Medulla oblongata (tissue), 1 donor: ENCODE results near the gene MTMR6.
A peak's percentile ranks its signal among the peaks of the same experiment; 100 is the strongest.

ENCODE experiments used
- DNase-seq: peaks from one replicate; pipeline ENCODE4 v3.0.0-alpha.2; 2015; ENCODE audit errors: extremely low spot score

MTMR6 gene

GRCh38 chr13:25217023-25217885 is 70.0 kb downstream of the MTMR6 start:
- DNase-seq: peak; percentile 40

- no peak for DNase-seq
These were observed 72.1 kb downstream of the MTMR6 start for GRCh38 chr13:25215253-25215575.

GRCh38 chr13:25214491-25215252 is 72.6 kb downstream of the MTMR6 start:
- DNase-seq: peak; percentile 38

GRCh38 chr13:25213715-25214114 is 73.6 kb downstream of the MTMR6 start:
- no peak for DNase-seq

GRCh38 chr13:25210842-25211569 is 76.3 kb downstream of the MTMR6 start:
- DNase-seq: no peak

GRCh38 chr13:25207291-25207810 is 79.9 kb downstream of the MTMR6 start:
- no peak for DNase-seq

GRCh38 chr13:25204863-25205262 is 82.4 kb downstream of the MTMR6 start:
- no peak for DNase-seq

GRCh38 chr13:25203127-25203740 is 84.1 kb downstream of the MTMR6 start:
- DNase-seq: no peak

GRCh38 chr13:25200783-25201182 is 86.5 kb downstream of the MTMR6 start:
- DNase-seq: no peak

GRCh38 chr13:25198647-25199046 is 88.6 kb downstream of the MTMR6 start:
- DNase-seq: no peak

- no peak for DNase-seq
These were observed 90.3 kb downstream of the MTMR6 start for GRCh38 chr13:25196971-25197370.
